Posterior cingulate gyrus (tissue), 11 donors: ENCODE data around the gene BRD3OS.
"Not testable (repeated sequence)": the region's sequence is repeated elsewhere in the genome, so short reads cannot be mapped to it uniquely, and the experiment has no call there.

Source experiments
- DNase-seq, 10 donors: peaks; one replicate each; pipeline versions ENCODE4 v3.0.0 to v3.0.0-alpha.2; 2020 to 2021; ENCODE audit warnings: mixed read lengths in 3 of 10
- intact Hi-C: fragments of 100-400 bp; cut with DNase I; formaldehyde crosslinking; loops from one replicate; pipeline ENCODE4 v1.15.1; 2023

The BRD3OS gene

GRCh38 chr9:134072683-134073082 is 47.4 kb downstream of the BRD3OS start:
- DNase-seq, intact Hi-C loops: not testable (repeated sequence)

GRCh38 chr9:134073500-134073899 is 48.2 kb downstream of the BRD3OS start:
- intact Hi-C loops, result no loop called here
- no peak for DNase-seq

GRCh38 chr9:134075689-134076088 is 50.4 kb downstream of the BRD3OS start:
- peak in 1 of 10 donors; percentile 51 for DNase-seq
- intact Hi-C loops, result not testable (repeated sequence)

- intact Hi-C loops, result no loop called here
- no peak for DNase-seq
These were observed 51.4 kb downstream of the BRD3OS start for GRCh38 chr9:134076644-134077043.
